ENCODE results near the gene PALD1.

DNA sequence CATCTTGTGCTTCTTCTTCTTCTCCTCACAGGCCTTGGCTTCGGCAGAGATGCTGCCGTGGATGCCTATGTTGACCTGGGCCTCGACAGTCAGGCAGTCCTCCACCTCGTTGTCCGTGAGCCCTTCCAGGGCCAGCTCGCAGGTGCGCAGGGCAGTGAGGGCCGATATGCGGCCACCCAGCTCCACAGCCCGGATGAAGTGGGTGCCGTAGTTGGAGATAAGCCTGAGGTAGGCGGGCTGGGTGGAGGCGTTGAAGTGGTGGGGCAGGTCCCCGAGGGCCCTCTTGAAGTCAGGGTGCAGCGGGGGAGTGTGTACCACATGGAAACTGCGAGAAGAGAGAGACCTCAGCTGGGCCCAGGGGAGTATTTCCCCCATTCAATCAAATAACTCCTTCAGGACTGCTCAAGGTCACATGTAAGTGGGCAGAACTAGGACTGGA lies 120.3 kb downstream of the PALD1 start:
- no peak for TF ChIP-seq POLR2A (IDR thresholded peaks at IDR 0.05)
- TF ChIP-seq, protein P1, sequence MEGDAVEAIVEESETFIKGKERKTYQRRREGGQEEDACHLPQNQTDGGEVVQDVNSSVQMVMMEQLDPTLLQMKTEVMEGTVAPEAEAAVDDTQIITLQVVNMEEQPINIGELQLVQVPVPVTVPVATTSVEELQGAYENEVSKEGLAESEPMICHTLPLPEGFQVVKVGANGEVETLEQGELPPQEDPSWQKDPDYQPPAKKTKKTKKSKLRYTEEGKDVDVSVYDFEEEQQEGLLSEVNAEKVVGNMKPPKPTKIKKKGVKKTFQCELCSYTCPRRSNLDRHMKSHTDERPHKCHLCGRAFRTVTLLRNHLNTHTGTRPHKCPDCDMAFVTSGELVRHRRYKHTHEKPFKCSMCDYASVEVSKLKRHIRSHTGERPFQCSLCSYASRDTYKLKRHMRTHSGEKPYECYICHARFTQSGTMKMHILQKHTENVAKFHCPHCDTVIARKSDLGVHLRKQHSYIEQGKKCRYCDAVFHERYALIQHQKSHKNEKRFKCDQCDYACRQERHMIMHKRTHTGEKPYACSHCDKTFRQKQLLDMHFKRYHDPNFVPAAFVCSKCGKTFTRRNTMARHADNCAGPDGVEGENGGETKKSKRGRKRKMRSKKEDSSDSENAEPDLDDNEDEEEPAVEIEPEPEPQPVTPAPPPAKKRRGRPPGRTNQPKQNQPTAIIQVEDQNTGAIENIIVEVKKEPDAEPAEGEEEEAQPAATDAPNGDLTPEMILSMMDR (IDR thresholded peaks at IDR 0.05): no peak

Measured in body of pancreas (tissue), 4 donors.